OCI-LY7 (cell line): ENCODE measurements around the gene PLA2G15. TPM values are rescaled to one million over a fixed set of nuclear protein-coding genes. Genes with fewer than 3 reads are reported as not detected.

Source experiments
- BruUV-seq: library from RNA; stranded (reverse); fragments of 400-500 nt; replicated peaks from 2 replicates; lab custom pipeline; 2021; lab: Mats Ljungman, UMichigan
- CTCF ChIA-PET: fragments of 300-600 bp; sonication (Branson Sonifier 250); formaldehyde crosslinking; loops from one replicate; lab custom pipeline; 2022; ENCODE audit warnings: antibody characterized with exemption; ENCODE audit not compliant: unreplicated experiment; lab: Charles Lee
- POLR2A ChIA-PET: fragments of 300-600 bp; sonication (Branson Sonifier 250); formaldehyde crosslinking; loops from one replicate; lab custom pipeline; 2022; ENCODE audit warnings: antibody characterized with exemption; lab: Charles Lee
- DNase-seq: peaks from one replicate; pipeline ENCODE4 v3.0.0-alpha.2; 2015; ENCODE audit warnings: low spot score
- H2AFZ ChIP-seq: fragments of 200-600 bp; sonication (generic), shearing (Covaris generic); 2 replicates; pipeline ENCODE4 v1.6.1; 2014; ENCODE audit warnings: mild to moderate bottlenecking, antibody characterized with exemption, low read length, moderate library complexity
- H3K27ac ChIP-seq: fragments of 200-600 bp; sonication (generic); 2 replicates; pipeline ENCODE4 v1.5.1; 2014; ENCODE audit warnings: mixed run types, low read depth, mild to moderate bottlenecking, moderate library complexity, low read length, inconsistent platforms; ENCODE audit not compliant: poor library complexity, severe bottlenecking
- H3K36me3 ChIP-seq: fragments of 200-600 bp; sonication (generic); 2 replicates; pipeline ENCODE4 v1.6.1; 2014; ENCODE audit warnings: mild to moderate bottlenecking, antibody characterized with exemption, low read length, moderate library complexity, mixed read lengths; ENCODE audit not compliant: insufficient read depth
- H3K4me1 ChIP-seq: fragments of 200-600 bp; sonication (generic); 2 replicates; pipeline ENCODE4 v1.5.1; 2014; ENCODE audit warnings: mild to moderate bottlenecking, low read length; ENCODE audit not compliant: insufficient read depth, poor library complexity, severe bottlenecking
- H3K4me2 ChIP-seq: fragments of 200-600 bp; sonication (generic); 2 replicates; pipeline ENCODE4 v1.6.1; 2014; ENCODE audit warnings: mild to moderate bottlenecking, low read length
- H3K4me3 ChIP-seq: fragments of 200-600 bp; sonication (generic); 2 replicates; pipeline ENCODE4 v1.5.1; 2014; ENCODE audit warnings: mild to moderate bottlenecking, low read depth, low read length; ENCODE audit not compliant: poor library complexity, severe bottlenecking
- H3K79me2 ChIP-seq: fragments of 200-600 bp; sonication (generic); 2 replicates; pipeline ENCODE4 v1.6.1; 2016; ENCODE audit warnings: low read depth, mild to moderate bottlenecking, low read length, moderate library complexity, mixed read lengths; ENCODE audit not compliant: insufficient read depth
- H3K9me2 ChIP-seq: fragments of 200-600 bp; sonication (generic); 2 replicates; pipeline ENCODE4 v1.6.1; 2016; ENCODE audit warnings: mild to moderate bottlenecking, low read length, mixed read lengths; ENCODE audit not compliant: insufficient read depth
- H3K9me3 ChIP-seq: fragments of 200-600 bp; sonication (generic); 2 replicates; pipeline ENCODE4 v1.6.1; 2014; ENCODE audit warnings: mild to moderate bottlenecking, mixed run types, low read length, mixed read lengths
- H4K20me1 ChIP-seq: fragments of 200-600 bp; sonication (generic); 2 replicates; pipeline ENCODE4 v1.6.1; 2014; ENCODE audit warnings: mild to moderate bottlenecking, antibody characterized with exemption, low read length, moderate library complexity, mixed read lengths; ENCODE audit not compliant: insufficient read depth
- CTCF ChIP-seq: fragments of 200-600 bp; sonication (generic); conservative IDR thresholded peaks from 2 replicates; pipeline ENCODE4 v1.5.1; 2014; ENCODE audit warnings: mild to moderate bottlenecking, antibody characterized with exemption, low read length, moderate library complexity, mixed read lengths
- EZH2phosphoT487 ChIP-seq: fragments of 200-600 bp; sonication (generic); IDR thresholded peaks from 2 replicates; pipeline ENCODE4 v1.6.1; 2018; ENCODE audit warnings: low read depth, borderline replicate concordance, mild to moderate bottlenecking, mixed run types, antibody characterized with exemption, low read length, moderate library complexity, mixed read lengths
- intact Hi-C: fragments of 100-400 bp; cut with micrococcal nuclease; formaldehyde crosslinking; loops from one replicate; pipeline ENCODE4 v1.10.0; 2022; ENCODE audit not compliant: unreplicated experiment
- total RNA-seq, 2 experiments: library from RNA; depleted of rRNA in 1 of 2; stranded (reverse); fragments of >200 nt in 1 of 2; shearing (Covaris generic) in 1 of 2; gene quantifications; 2 replicates each; pipeline ENCODE4 v1.2.3, GENCODE V29; 2014 to 2022

Gene PLA2G15
- total RNA-seq, 2 experiments from 2014 or later = 27.5 to 46.2 TPM

- CTCF ChIA-PET = no interaction called here
- Histone ChIP-seq H3K4me2 (no peak overlapping the region; the same call in 1 of the 2 replicates), H3K4me1 (peaks cover 18% of the 10 kb centered on the region), H3K9me2 (no peaks in the 10 kb centered on the region), H4K20me1 (no peaks in the 10 kb centered on the region), H3K36me3 (peaks cover 41% of the 10 kb centered on the region), H3K79me2 (peaks cover 14% of the 10 kb centered on the region; the same call in 1 of the 2 replicates), H3K27ac (no peak overlapping the region), H2AFZ (no peak overlapping the region), H3K4me3 (no peak overlapping the region), H3K9me3 (no peaks in the 10 kb centered on the region)
- no peak for TF ChIP-seq CTCF
- TF ChIP-seq EZH2phosphoT487 = no peak
- no TSS peak for BruUV-seq
- no peak for DNase-seq
- POLR2A ChIA-PET = interaction anchor here (1.5 kb wide), 1 partner anchor 9 kb away, joined by 4 read pairs; no protein-coding TSS in a partner anchor
- intact Hi-C loops = no loop called here
Measured at GRCh38 chr16:68214726-68215125, 30.4 kb upstream of the PLA2G15 start.

- TF ChIP-seq CTCF (no peak), EZH2phosphoT487 (no peak)
- no peak for DNase-seq
- no TSS peak for BruUV-seq
- H3K79me2 ChIP-seq = peaks cover 14% of the 10 kb centered on the region; the same call in 1 of the 2 replicates
- peaks cover 45% of the 10 kb centered on the region for H3K36me3 ChIP-seq
- ChIA-PET POLR2A (interaction anchor here (1.5 kb wide), 1 partner anchor 9 kb away, joined by 4 read pairs; no protein-coding TSS in a partner anchor), CTCF (no interaction called here)
- no peak overlapping the region for H3K27ac ChIP-seq
- no peak overlapping the region for H3K4me3 ChIP-seq
- no peaks in the 10 kb centered on the region for H3K9me2 ChIP-seq
- H3K4me2 ChIP-seq = no peak overlapping the region
- intact Hi-C loops = no loop called here
- H4K20me1 ChIP-seq = no peaks in the 10 kb centered on the region
- H3K4me1 ChIP-seq = peaks cover 19% of the 10 kb centered on the region
- H2AFZ ChIP-seq = no peak overlapping the region
- H3K9me3 ChIP-seq = no peaks in the 10 kb centered on the region
Measured at GRCh38 chr16:68215302-68215701, 29.9 kb upstream of the PLA2G15 start.

- Histone ChIP-seq H3K4me1 (peaks cover 19% of the 10 kb centered on the region), H3K4me3 (no peak overlapping the region), H2AFZ (no peak overlapping the region), H3K27ac (no peak overlapping the region), H4K20me1 (no peaks in the 10 kb centered on the region), H3K36me3 (peaks cover 50% of the 10 kb centered on the region), H3K4me2 (no peak overlapping the region), H3K79me2 (peaks cover 14% of the 10 kb centered on the region; the same call in 1 of the 2 replicates), H3K9me3 (no peaks in the 10 kb centered on the region), H3K9me2 (no peaks in the 10 kb centered on the region)
- no TSS peak for BruUV-seq
- TF ChIP-seq EZH2phosphoT487 = no peak
- TF ChIP-seq CTCF = no peak
- CTCF ChIA-PET = no interaction called here
- POLR2A ChIA-PET = interaction anchor here (0.7 to 1.5 kb wide), 2 partner anchors 10 to 84 kb away, joined by 3 to 4 read pairs; no protein-coding TSS in a partner anchor
- DNase-seq = no peak
- intact Hi-C loops = no loop called here
Measured at GRCh38 chr16:68216240-68216639, 28.9 kb upstream of the PLA2G15 start.
